NCI-H1436 (cell line): Measurements from ENCODE around the gene SYNPO2L.
"Not testable (repeated sequence)": the region's sequence is repeated elsewhere in the genome, so short reads cannot be mapped to it uniquely, and the experiment has no call there.

Experiments
- DNase-seq: peaks from one replicate; lab custom pipeline; 2025; lab: John Stamatoyannopoulos, UW

Gene SYNPO2L, protein sequence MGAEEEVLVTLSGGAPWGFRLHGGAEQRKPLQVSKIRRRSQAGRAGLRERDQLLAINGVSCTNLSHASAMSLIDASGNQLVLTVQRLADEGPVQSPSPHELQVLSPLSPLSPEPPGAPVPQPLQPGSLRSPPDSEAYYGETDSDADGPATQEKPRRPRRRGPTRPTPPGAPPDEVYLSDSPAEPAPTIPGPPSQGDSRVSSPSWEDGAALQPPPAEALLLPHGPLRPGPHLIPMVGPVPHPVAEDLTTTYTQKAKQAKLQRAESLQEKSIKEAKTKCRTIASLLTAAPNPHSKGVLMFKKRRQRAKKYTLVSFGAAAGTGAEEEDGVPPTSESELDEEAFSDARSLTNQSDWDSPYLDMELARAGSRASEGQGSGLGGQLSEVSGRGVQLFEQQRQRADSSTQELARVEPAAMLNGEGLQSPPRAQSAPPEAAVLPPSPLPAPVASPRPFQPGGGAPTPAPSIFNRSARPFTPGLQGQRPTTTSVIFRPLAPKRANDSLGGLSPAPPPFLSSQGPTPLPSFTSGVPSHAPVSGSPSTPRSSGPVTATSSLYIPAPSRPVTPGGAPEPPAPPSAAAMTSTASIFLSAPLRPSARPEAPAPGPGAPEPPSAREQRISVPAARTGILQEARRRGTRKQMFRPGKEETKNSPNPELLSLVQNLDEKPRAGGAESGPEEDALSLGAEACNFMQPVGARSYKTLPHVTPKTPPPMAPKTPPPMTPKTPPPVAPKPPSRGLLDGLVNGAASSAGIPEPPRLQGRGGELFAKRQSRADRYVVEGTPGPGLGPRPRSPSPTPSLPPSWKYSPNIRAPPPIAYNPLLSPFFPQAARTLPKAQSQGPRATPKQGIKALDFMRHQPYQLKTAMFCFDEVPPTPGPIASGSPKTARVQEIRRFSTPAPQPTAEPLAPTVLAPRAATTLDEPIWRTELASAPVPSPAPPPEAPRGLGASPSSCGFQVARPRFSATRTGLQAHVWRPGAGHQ

DNA sequence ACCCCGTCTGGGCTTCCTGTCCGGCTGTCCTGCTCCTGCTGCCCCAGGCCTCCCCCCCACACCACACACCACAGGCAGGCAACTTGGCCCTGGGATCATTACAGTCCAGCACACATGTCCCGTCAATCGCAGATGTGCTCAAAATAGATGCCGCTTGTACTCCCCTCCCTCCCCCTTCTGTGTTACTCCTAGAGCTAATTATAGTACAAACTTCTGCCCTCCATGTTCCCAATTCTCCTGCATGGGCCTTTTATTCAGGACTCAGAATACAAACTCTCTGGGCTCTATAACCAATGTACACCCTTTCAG, at the start of gene SYNPO2L:
TSS of gene SYNPO2L (minus strand) at position 40 of the 309 bp plus-strand sequence. CDS start 107 bp downstream, outside the sequence.
- no peak for DNase-seq

DNA sequence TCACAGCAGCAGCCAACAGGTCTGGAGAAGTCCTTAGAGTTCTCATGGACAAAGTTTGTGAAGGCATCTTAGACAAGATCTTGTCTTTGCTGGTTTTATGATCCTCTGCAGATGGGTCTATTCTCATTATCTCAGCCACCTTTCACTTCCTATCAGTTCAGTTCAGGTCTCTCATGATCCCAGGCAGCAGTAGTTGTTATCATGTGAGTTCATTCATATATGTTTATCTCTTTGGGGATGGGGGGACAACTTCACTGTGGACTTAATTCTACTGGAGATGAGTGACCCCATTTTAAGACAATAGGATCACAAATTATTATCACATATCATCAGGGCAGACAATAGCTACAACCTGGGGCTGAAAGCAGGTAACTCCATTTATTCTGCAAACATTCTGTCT, 48.1 kb upstream of the SYNPO2L start:
- DNase-seq = not testable (repeated sequence)

DNA sequence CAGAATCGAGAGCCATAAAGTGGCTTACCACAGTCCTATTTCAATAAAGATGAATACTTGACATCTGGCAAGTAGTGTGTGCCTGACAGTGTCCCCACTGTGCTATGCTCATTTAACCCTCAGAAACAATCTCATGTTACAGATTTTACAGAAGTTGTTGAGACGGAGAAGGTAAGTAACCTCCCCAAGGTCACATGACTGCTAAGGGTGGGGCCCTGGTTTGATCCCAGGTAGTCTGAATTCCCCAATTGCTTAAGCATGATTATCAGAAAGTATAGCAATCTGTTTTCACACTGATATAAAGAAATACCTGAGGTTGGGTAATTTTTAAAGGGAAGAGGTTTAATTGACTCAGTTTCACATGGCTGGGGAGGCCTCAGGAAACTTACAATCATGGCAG, 43.0 kb upstream of the SYNPO2L start:
- DNase-seq = not testable (repeated sequence)

DNA sequence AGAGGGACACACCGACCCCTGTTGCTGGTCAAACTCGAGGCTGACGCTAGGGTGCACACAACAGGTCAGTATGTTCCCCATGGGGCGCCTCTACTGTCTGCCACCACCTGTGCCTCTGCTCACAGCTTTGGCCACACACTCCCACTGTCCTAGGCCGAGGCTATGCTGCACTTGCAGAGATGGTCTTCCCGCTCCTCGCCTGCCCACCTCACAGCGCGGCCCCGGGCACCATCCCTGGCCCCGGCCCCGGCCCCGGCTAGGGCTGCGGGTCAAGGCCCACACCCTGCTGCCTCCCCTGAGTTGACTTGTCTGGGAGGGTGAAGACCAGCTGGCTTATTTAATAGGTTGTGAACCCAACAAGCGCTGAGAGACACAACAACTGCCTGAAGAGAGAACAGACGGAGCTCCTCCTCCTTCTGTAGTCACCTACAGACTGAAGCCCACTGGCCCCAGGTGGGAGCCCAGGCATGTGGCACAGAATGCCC, 41.9 kb upstream of the SYNPO2L start, which contains the start of gene AGAP5:
TSS of gene AGAP5 (minus strand) at position 435 of the 485 bp plus-strand sequence. CDS start at position 81, 354 bp downstream.
- DNase-seq = not testable (repeated sequence)

DNA sequence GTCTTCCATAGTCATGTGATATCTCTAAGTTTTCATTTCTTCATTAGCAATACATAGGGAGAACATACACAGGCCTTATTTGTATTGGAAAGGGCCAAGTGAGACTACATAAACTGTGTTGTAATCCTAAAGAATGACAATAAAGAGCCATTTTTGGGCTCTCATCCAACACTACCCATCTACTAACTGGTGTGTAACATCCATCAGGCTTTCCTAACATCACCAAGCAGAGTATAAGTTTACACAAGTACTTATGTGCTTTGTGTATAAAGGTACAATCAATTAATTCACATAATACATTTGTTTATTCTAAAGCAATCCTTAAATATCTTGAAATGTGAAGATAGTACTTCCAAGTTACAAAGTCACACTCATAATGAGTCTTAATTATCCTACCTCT, 39.5 kb upstream of the SYNPO2L start:
- DNase-seq = not testable (repeated sequence)

DNA sequence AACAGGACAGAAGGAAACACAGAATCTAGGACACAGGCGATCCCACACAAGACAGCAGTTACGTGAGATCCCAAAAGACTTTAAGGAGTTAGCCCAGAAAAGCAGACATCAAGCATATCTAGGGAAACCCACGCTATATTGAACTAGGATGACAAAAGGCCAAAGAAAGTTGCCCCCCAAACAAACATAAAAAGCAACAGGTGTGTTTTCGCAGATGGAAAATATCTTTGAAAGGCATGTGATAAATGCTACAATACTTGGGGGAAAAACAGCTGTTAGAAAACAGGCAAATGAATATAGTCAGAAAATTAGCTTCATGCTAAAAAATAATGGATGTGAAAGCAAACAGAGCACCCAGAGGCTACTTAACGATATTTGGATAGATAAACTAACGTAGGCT, 34.9 kb upstream of the SYNPO2L start:
- not testable (repeated sequence) for DNase-seq

DNA sequence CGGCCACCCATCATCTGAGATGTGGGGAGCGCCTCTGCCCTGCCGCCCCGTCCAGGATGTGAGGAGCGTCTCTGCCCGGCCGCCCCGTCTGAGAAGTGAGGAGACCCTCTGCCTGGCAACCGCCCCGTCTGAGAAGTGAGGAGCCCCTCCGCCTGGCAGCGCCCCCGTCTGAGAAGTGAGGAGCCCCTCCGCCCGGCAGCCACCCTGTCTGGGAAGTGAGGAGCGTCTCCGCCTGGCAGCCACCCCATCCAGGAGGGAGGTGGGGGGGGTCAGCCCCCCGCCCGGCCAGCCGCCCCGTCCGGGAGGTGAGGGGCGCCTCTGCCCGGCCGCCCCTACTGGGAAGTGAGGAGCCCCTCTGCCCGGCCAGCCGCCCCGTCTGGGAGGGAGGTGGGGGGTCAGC, 33.8 kb upstream of the SYNPO2L start:
- DNase-seq = not testable (repeated sequence)

DNA sequence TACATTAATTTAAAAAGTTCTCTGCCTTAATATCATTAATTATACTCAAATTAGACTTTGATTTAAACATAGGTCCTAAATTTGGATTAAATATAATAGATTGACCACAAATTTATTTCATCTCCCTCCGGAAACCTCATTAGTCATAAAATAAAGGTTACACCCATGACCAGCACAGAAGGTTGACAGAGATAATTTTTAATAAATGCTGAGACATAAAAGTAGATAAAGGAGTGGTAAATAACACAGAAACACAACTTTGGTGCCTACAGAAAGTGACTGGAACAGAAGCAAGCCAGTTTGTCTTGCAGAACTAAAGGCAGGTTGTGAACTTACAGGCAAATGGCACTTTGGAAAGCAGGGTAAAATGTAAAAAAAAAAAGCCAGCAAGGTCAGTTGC, 31.8 kb upstream of the SYNPO2L start:
- DNase-seq = not testable (repeated sequence)

DNA sequence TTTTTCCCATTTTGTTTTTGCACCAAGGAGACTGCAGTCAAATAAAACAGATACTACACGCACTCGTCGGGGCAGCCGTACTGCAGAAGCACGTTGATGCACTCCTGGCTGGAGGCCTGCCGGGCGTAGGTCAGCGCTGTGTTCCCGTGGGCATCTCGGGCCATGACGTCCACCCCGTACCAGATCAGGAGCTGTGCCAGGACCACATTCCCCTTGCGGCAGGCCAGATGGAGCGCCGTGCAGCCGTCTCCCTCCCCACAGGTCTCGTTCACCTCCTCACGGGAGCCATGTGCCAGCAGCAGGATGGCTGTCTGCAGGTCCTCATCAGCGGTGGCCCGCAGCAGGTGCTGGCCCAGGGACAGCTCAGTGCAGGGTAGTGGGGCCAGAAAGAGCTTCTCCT, 18.7 kb upstream of the SYNPO2L start:
- not testable (repeated sequence) for DNase-seq

DNA sequence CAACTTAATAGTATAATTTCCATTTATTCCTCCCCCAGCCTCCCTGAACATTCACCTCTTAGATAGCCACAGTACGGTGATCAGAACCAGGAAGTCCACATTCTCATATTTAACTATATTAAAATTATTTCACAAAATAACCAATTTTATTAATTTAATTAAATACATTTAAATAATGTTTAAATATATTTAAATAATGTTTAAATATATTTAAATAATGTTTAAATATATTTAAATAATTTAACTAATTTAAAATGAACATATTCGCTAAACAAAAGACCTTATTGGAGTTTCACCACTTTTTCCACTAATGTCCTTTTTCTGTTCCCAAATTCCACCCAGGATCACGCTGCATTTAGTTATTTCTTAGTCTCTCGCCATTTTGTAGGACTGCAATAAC, 12.5 kb upstream of the SYNPO2L start:
- not testable (repeated sequence) for DNase-seq

DNA sequence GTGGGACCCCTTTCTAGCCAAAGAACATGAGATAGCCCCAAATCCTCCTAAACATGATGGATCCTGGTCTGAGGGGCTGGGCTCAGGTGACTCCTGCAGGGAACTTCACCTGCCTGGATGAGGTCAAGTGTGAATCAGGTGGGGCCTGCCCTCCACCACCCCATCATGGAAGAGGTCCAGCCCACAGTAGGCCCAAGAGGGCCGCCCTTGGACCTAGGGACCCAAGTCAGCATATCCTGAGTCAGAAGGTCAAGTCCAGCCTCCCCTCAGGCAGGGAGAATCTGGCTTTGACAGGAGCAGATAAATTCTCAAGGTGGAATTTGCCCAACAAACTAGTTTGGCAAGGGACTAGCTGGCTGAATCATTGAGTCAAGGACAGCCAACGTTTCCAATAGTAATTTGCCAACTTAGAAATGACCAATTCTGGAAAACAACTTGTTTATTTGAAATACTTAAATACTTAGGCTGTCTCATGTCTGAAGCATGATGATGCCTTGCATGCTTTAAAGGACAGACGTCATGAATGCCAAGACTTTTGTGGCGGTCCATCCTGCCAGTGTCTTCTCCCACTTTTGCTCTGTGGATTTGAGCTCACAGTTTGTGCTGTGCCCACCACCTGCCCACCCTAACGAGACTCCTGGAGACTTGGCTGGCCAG, 10.5 kb upstream of the SYNPO2L start:
- not testable (repeated sequence) for DNase-seq

DNA sequence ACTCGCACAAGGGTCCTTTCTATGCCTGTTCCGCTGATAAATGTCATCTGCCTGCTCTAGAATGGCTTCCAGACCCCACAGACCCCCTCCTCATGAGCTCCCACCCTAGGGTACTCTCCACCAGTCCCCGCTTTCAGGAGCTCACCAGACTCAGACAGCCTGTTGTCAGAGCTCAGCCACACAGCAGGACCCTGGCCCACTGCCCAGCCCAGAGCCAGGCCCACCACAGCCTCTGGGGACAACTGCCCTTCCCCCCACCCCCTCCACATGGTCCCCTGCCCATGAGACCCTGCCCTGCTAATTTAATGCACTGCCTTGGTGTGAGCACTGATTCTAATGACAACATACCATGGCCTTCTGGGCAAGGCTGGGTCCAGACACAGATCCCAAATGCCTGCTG, 9.8 kb upstream of the SYNPO2L start:
- DNase-seq = not testable (repeated sequence)

DNA sequence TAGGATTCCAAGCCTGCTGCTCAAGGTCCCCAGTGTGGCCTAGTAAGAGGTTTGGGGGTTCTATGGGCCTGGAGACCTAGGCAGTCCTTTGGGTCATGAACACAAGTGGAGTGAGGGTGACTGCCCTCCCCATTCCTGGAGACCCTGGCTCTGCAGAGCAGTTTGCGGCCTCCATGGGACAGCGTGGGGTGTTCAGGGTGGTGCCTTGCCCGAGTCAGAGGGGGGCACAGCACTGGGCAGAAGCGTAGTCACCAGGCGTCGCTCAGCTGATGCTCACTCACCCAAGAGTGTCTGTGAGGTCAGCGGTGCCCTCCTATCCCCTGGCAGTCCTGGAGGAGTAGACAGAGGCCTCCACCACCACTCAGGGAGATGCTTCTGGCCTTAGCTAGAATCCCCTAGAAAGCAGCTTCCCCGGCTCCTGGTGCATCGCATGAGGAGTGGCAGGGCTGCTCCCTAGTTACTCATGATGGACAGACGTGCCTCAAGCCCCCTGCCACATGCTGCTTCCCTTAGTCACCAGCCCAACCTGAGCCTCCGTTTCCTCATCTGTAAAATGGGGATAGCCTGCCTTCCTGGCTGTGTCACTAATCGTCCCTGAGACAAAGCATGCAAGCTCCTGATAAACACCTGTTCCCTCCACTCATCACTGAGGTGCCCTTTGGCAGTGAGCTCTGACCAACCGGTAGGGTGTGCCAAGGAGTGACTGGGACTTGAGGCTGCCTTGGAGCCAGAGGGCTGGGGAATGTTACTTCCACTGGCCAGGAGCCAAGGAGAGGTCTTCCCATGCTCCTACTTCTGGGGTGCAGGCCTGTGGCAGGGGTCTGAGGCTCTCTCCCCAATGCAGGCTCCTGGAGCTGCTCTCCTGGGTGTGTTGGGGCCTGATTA, 8.6 kb upstream of the SYNPO2L start:
- DNase-seq = not testable (repeated sequence)

DNA sequence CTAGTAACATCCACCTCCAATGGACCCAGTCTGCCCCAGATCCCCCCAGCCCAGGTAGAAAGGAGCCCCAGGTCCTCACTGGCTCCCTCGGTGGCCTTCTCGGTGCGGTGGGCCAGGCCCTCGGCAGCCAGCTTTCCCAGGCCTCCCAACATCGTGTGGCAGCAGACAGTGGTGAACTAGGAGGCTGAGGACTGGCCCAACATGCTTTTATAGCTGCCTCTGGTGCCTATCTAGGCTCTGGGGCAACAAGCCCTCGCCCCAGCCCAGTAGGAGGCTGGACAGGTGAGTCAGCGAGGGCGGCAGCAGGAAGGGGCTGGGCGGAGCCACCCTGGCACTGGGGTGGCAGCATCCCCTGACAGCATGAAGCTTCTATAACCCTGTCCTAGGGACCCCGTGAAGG, 7.8 kb upstream of the SYNPO2L start:
- DNase-seq = not testable (repeated sequence)

DNA sequence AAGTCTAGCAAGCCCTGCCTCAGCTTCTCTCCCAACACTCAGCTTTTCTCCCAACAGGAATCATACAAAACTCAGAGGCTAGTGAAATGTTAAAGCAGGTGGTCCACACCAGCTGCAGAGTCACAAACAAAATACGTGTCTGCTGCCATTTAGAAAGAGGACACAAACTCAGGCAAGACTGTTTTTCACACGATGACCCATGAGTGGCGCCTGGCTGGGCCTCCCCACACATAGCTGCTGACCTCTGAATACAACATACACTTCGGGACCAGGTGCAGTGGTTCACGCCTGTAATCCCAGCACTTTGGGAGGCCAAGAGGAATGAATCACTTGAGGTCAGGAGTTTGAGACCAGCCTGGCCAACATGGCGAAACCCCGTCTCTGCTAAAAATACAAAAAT, 6.9 kb upstream of the SYNPO2L start:
- not testable (repeated sequence) for DNase-seq

DNA sequence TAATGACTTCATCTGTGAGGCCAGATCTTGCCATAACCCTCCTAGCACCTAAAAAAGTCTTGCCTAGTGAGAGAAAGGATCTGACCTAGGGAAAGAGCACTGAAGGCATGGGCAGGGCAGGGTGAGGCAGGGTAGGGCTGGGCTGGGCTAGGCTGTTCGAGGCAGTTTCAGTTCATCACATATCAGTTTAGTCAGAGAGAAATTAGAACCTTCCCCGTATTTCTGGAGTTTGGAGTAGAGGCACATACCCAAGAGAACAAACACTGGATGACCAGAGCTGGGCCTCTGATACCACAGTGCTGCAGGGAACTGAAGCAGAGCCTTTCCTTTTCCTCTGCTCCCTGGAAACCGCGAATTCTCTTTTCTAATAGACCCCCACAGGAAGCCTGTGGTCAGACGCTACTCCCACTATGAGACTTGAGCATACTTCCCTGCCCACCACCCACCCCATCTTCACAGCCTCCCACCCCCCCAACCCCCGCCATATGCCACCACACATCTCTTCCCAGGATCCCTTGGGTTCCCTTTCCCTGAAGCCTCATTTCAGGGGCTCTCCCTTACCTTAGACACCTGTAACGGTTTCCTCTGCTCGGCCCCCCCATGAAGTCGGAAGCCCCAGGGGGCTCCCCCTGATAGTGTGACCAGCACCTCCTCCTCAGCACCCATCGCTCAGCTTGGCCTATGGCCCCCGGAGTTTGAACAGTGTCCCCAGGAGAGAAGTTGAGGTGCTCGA, 406 bp downstream of the SYNPO2L start:
- no peak for DNase-seq

DNA sequence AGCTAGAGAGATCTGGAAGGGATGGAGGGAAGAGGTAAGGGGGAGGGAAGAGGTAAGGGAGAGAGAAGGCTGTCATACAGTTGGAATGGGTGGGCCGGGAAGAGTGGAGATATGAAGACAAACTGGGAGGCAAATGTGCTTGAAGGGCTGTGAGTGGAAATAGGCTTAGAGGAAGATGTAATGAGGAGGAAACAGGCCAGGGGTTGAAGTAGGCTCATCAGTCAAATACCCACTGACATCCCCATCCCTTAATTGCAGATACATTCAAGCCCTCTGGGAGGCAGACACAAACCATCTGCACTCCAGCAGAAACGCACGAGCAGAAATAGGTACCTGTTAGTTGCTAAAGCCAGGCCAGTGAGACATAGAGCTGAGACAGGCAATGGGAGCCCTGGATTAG, 2.1 kb downstream of the SYNPO2L start:
- no peak for DNase-seq

DNA sequence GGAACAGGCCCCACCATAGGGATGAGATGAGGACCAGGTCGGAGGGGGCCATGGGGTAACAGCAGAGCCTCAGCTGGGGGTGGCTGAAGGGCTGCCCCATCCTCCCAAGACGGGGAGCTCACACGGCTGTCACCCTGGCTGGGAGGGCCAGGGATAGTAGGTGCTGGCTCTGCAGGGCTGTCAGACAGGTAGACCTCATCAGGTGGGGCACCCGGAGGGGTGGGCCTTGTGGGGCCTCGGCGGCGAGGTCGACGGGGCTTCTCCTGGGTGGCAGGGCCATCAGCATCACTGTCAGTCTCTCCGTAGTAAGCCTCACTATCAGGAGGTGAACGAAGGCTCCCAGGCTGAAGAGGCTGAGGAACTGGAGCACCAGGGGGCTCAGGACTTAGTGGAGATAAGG, 2.6 kb downstream of the SYNPO2L start:
- DNase-seq = no peak

DNA sequence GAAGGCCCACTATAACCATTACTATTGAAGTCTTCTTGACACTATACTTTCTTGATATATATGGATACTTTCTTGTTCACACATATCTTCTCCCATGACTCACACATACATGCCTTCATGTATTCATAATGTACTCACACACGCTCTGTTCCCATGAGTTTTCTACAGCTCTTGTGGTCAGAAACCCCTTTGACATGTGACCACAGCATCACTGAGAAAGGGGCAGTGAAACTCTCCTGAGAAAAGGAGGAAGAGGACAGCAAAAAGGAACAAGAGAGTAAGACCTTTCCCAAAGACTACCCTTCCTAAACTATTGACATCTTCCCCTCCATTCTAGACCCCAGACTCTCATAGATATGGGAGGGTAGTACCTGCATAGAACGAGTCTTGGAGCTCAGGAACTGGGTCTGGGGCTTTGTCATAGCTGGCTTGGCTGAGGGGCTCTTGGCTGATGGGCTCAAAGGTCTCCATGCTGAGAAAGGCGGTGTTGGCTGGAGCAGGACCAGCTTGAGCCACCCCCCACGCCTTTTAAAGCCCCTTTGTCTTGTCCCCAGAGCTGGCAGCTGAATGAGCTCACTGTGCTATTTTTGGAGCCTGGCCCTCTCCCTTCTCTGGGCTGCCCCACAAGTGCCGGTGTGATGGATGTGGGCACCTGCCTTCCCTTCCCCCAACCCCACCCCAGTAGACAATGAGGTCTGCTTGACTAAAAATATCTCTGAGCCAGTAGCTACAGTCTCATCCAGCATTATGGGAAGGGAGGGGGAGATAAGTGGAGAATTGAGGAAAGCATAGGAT, 5.1 kb downstream of the SYNPO2L start:
- no peak for DNase-seq
